Esophagus muscularis mucosa (tissue), 3 donors: ENCODE results near the gene VAMP2.

Experiments
- POLR2A ChIP-seq: fragments of 450-650 bp; IDR thresholded peaks from one replicate; pipeline ENCODE4 v1.6.1; 2017; ENCODE audit warnings: antibody characterized with exemption, moderate library complexity, mild to moderate bottlenecking, low read depth
- POLR2AphosphoS5 ChIP-seq, 2 donors: sonication (generic); formaldehyde crosslinking; IDR thresholded peaks; one replicate each; pipeline ENCODE4 v1.6.1; 2017; ENCODE audit warnings: antibody characterized with exemption in 2 of 2
- TF ChIP-seq, protein P1 (sequence below), 3 experiments: fragments of 200-600 bp in 2 of 3; fragments of 450-650 bp in 1 of 3; sonication (generic) in 2 of 3; IDR thresholded peaks; one replicate each; pipeline ENCODE4 v1.5.1; 2017 to 2019; ENCODE audit warnings: antibody characterized with exemption in 3 of 3, mild to moderate bottlenecking in 2 of 3, moderate library complexity in 1 of 3

GRCh38 chr17:8143581-8144400 is 19.0 kb downstream of the VAMP2 start:
- TF ChIP-seq POLR2AphosphoS5 (IDR thresholded peaks at IDR 0.05), result peak in 1 of 2 donors; percentile 76
- TF ChIP-seq, protein P1, sequence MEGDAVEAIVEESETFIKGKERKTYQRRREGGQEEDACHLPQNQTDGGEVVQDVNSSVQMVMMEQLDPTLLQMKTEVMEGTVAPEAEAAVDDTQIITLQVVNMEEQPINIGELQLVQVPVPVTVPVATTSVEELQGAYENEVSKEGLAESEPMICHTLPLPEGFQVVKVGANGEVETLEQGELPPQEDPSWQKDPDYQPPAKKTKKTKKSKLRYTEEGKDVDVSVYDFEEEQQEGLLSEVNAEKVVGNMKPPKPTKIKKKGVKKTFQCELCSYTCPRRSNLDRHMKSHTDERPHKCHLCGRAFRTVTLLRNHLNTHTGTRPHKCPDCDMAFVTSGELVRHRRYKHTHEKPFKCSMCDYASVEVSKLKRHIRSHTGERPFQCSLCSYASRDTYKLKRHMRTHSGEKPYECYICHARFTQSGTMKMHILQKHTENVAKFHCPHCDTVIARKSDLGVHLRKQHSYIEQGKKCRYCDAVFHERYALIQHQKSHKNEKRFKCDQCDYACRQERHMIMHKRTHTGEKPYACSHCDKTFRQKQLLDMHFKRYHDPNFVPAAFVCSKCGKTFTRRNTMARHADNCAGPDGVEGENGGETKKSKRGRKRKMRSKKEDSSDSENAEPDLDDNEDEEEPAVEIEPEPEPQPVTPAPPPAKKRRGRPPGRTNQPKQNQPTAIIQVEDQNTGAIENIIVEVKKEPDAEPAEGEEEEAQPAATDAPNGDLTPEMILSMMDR (IDR thresholded peaks at IDR 0.05), result no peak
- no peak for TF ChIP-seq POLR2A
